Measurements from ENCODE around the gene USP31. TPM values are rescaled to one million over a fixed set of nuclear protein-coding genes. Genes with fewer than 3 reads are reported as not detected.

USP31 gene
- total and polyA plus RNA-seq, 2 of the 13 experiments (the other 11 are each of a cell fraction or from before 2014, with no cell fraction given), result 22.5 to 23.3 TPM

DNA sequence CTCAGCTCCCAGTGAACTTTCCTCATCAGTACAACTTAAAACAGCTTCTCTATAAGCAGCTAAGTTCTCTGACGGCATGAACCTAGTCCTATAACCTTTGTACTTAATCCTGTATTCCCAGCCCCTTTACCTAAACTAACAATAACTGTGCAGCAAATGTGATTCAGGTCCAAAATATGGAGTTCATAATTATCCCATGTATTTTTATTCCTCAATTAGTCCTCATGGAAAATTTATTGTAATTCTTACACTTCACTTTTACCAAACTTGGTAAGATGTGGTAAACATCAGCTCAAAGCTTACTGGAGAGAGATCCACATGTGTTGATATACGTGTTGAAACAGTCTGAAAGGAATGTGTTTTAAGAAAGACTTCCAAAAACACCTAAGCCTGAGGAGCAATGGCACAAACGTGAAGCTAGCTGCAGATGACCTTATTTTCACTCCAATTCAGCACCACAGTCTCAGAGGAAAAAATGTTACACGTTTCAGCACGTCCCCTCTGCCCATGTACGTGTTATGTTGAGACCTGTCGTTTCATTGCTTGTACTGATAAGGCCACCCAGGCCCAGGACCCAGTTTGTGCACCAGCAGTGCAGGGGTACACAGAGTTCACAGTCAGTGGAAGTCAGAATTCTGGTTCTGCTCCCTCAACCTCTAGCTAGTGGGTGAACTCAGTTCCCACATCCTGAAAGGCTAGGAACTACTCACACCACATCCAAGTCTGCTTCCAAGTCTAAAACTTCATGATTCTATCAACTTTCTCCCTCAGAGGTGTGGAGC, 7.1 kb downstream of the USP31 start (continued):
- TF ChIP-seq SRF (IDR thresholded peaks at IDR 0.05; ENCODE audit: low read depth, low read length), result peak; percentile 63; the same call in 1 of the 2 replicates
- no peak for TF ChIP-seq FOXA1 (IDR thresholded peaks at IDR 0.05)
- peak; percentile 22 for TF ChIP-seq FOXA1 (CRISPR knock-in tag; IDR thresholded peaks at IDR 0.05)
- TF ChIP-seq SMAD9 (CRISPR knock-in tag; IDR thresholded peaks at IDR 0.05), result 0 out of 2 replicates have a peak, but pooled peaks have one; percentile 24
- TF ChIP-seq ZMAT3 (CRISPR knock-in tag; conservative IDR thresholded peaks at IDR 0.05), result no peak
- TF ChIP-seq NR2C2 (CRISPR knock-in tag; IDR thresholded peaks at IDR 0.05; ENCODE audit: borderline replicate concordance), result no peak
- TF ChIP-seq, protein P1, sequence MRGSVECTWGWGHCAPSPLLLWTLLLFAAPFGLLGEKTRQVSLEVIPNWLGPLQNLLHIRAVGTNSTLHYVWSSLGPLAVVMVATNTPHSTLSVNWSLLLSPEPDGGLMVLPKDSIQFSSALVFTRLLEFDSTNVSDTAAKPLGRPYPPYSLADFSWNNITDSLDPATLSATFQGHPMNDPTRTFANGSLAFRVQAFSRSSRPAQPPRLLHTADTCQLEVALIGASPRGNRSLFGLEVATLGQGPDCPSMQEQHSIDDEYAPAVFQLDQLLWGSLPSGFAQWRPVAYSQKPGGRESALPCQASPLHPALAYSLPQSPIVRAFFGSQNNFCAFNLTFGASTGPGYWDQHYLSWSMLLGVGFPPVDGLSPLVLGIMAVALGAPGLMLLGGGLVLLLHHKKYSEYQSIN (CRISPR knock-in tag; IDR thresholded peaks at IDR 0.05; ENCODE audit: borderline replicate concordance), result no peak
- peak; percentile 53; the same call in 1 of the 2 replicates for TF ChIP-seq GATAD1 (CRISPR knock-in tag; IDR thresholded peaks at IDR 0.05)
- TF ChIP-seq, protein P2, sequence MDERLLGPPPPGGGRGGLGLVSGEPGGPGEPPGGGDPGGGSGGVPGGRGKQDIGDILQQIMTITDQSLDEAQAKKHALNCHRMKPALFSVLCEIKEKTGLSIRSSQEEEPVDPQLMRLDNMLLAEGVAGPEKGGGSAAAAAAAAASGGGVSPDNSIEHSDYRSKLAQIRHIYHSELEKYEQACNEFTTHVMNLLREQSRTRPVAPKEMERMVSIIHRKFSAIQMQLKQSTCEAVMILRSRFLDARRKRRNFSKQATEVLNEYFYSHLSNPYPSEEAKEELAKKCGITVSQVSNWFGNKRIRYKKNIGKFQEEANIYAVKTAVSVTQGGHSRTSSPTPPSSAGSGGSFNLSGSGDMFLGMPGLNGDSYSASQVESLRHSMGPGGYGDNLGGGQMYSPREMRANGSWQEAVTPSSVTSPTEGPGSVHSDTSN (CRISPR knock-in tag; IDR thresholded peaks at IDR 0.05), result no peak
- TF ChIP-seq ZNF550 (CRISPR knock-in tag; IDR thresholded peaks at IDR 0.05; ENCODE audit: borderline replicate concordance), result no peak
- TF ChIP-seq NR3C1 (CRISPR knock-in tag; IDR thresholded peaks at IDR 0.05), result no peak
- no peak for TF ChIP-seq SMARCE1 (IDR thresholded peaks at IDR 0.05; ENCODE audit: borderline replicate concordance)
- no peak for TF ChIP-seq TCF7L2 (IDR thresholded peaks at IDR 0.05; ENCODE audit: low read depth, low read length)
- TF ChIP-seq SPEN (CRISPR knock-in tag; IDR thresholded peaks at IDR 0.05; ENCODE audit: low read depth), result no peak
- peak; percentile 25; the same call in 1 of the 2 replicates for TF ChIP-seq ZBTB20 (CRISPR knock-in tag; IDR thresholded peaks at IDR 0.05; ENCODE audit: borderline replicate concordance, low read depth)
- TF ChIP-seq ATF4 (CRISPR knock-in tag; IDR thresholded peaks at IDR 0.05), result 0 out of 4 replicates have a peak, but pooled peaks of 1 of the 2 experiments have one; percentile 29
- TF ChIP-seq, protein P3, sequence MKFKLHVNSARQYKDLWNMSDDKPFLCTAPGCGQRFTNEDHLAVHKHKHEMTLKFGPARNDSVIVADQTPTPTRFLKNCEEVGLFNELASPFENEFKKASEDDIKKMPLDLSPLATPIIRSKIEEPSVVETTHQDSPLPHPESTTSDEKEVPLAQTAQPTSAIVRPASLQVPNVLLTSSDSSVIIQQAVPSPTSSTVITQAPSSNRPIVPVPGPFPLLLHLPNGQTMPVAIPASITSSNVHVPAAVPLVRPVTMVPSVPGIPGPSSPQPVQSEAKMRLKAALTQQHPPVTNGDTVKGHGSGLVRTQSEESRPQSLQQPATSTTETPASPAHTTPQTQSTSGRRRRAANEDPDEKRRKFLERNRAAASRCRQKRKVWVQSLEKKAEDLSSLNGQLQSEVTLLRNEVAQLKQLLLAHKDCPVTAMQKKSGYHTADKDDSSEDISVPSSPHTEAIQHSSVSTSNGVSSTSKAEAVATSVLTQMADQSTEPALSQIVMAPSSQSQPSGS (CRISPR knock-in tag; IDR thresholded peaks at IDR 0.05), result 0 out of 2 replicates have a peak, but pooled peaks have one; percentile 4
- peak; percentile 70; the same call in 1 of the 2 replicates for TF ChIP-seq MIXL1 (CRISPR knock-in tag; IDR thresholded peaks at IDR 0.05)
- TF ChIP-seq, protein P4, sequence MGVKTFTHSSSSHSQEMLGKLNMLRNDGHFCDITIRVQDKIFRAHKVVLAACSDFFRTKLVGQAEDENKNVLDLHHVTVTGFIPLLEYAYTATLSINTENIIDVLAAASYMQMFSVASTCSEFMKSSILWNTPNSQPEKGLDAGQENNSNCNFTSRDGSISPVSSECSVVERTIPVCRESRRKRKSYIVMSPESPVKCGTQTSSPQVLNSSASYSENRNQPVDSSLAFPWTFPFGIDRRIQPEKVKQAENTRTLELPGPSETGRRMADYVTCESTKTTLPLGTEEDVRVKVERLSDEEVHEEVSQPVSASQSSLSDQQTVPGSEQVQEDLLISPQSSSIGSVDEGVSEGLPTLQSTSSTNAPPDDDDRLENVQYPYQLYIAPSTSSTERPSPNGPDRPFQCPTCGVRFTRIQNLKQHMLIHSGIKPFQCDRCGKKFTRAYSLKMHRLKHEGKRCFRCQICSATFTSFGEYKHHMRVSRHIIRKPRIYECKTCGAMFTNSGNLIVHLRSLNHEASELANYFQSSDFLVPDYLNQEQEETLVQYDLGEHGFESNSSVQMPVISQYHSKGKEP (CRISPR knock-in tag; IDR thresholded peaks at IDR 0.05), result no peak
- TF ChIP-seq ZNF644 (CRISPR knock-in tag; IDR thresholded peaks at IDR 0.05; ENCODE audit: low read depth), result no peak

Measured in HepG2 (cell line).